A549 (cell line): ENCODE data around the gene CFAP61. TPM values are rescaled to one million over a fixed set of nuclear protein-coding genes. Genes with fewer than 3 reads are reported as not detected.

Source experiments
- ATAC-seq, 2 experiments: fragments of 200-7000 bp in 1 of 2; fragments of >200 bp in 1 of 2; cut with Nextera tagmentation in 1 of 2; cut with Tn5 transposase in 1 of 2; 3 replicates each; pipeline versions ENCODE4 v1.8.0 to v1.9.1; 2018 to 2020; ENCODE audit warnings: mild to moderate bottlenecking in 1 of 2, moderate library complexity in 1 of 2
- CTCF ChIA-PET: fragments of 300-600 bp; sonication (Branson Sonifier 250); formaldehyde crosslinking; extraction: SDS; loops from one replicate; lab custom pipeline; 2021; ENCODE audit warnings: antibody characterized with exemption, inconsistent platforms; lab: Yijun Ruan, JAX
- POLR2A ChIA-PET: fragments of 350-600 bp; formaldehyde crosslinking; extraction: SDS; loops from one replicate; lab custom pipeline; 2021; ENCODE audit warnings: antibody characterized with exemption, inconsistent platforms; lab: Yijun Ruan, JAX
- DNase-seq, 2 experiments: peaks; one replicate each; pipeline versions ENCODE4 v3.0.0 to v3.0.0-alpha.2; 2011 to 2016; ENCODE audit warnings: low read depth in 1 of 2, low spot score in 1 of 2
- FAIRE-seq: peaks from 2 replicates; lab custom pipeline; 2011; peaks lifted over from hg19 to GRCh38; lab: Jason Lieb, UNC
- H3K27ac ChIP-seq, 2 experiments: fragments of >200 bp; sonication (Bioruptor Twin); formaldehyde crosslinking; 3 replicates each; pipeline ENCODE4 v1.5.1; 2016 to 2017
- H3K4me1 ChIP-seq: fragments of >200 bp; sonication (Bioruptor Twin); formaldehyde crosslinking; 3 replicates; pipeline ENCODE4 v1.6.1; 2016
- H3K4me2 ChIP-seq: fragments of >200 bp; sonication (Bioruptor Twin); formaldehyde crosslinking; 3 replicates; pipeline ENCODE4 v1.6.1; 2016
- H3K4me3 ChIP-seq: fragments of >200 bp; sonication (Bioruptor Twin); formaldehyde crosslinking; 3 replicates; pipeline ENCODE4 v1.5.1; 2016
- H3K9me3 ChIP-seq: fragments of >200 bp; sonication (Bioruptor Twin); formaldehyde crosslinking; 3 replicates; pipeline ENCODE4 v1.6.1; 2016
- BHLHE40 ChIP-seq: IDR thresholded peaks from 2 replicates; pipeline ENCODE4 v1.6.1; 2012; ENCODE audit warnings: low read depth, low read length, inconsistent platforms
- CBX2 ChIP-seq: fragments of 200-600 bp; sonication (generic); IDR thresholded peaks from 2 replicates; pipeline ENCODE4 v1.6.1; 2016; ENCODE audit warnings: low read depth, mild to moderate bottlenecking, borderline replicate concordance
- CEBPB ChIP-seq, 2 experiments: fragments of >200 bp in 1 of 2; sonication (Bioruptor Twin) in 1 of 2; formaldehyde crosslinking in 1 of 2; IDR thresholded peaks; 2 replicates each; pipeline ENCODE4 v1.6.1; 2012 to 2016
- CHD2 ChIP-seq: fragments of 150-350 bp; IDR thresholded peaks from 2 replicates; pipeline ENCODE4 v1.6.1; 2014; ENCODE audit warnings: low read length; ENCODE audit not compliant: partially characterized antibody
- CHD4 ChIP-seq: fragments of 200-600 bp; sonication (generic); IDR thresholded peaks from 2 replicates; pipeline ENCODE4 v1.6.1; 2016; ENCODE audit warnings: antibody characterized with exemption, mild to moderate bottlenecking, borderline replicate concordance
- FOXS1 ChIP-seq: fragments of 250-450 bp; sonication (Bioruptor Pico); IDR thresholded peaks from 2 replicates; pipeline ENCODE4 v1.5.0; 2020; ENCODE audit warnings: mild to moderate bottlenecking, moderate library complexity
- HDAC2 ChIP-seq: fragments of 200-600 bp; sonication (generic); IDR thresholded peaks from 2 replicates; pipeline ENCODE4 v1.6.1; 2016
- HEYL ChIP-seq: fragments of 250-450 bp; sonication (Bioruptor Pico); IDR thresholded peaks from 2 replicates; pipeline ENCODE4 v1.8.0; 2021; ENCODE audit warnings: mild to moderate bottlenecking, moderate library complexity
- HOXB13 ChIP-seq: fragments of 250-450 bp; sonication (Bioruptor Pico); IDR thresholded peaks from 2 replicates; pipeline ENCODE4 v1.5.0; 2020; ENCODE audit warnings: low read depth, mild to moderate bottlenecking, moderate library complexity
- JUN ChIP-seq, 2 experiments: fragments of >200 bp; sonication (Bioruptor Twin); formaldehyde crosslinking; IDR thresholded peaks; 2 replicates in 1 of 2; 3 replicates in 1 of 2; pipeline ENCODE4 v1.6.1; 2016 to 2017
- KDM1A ChIP-seq: fragments of 200-600 bp; sonication (generic); IDR thresholded peaks from 2 replicates; pipeline ENCODE4 v1.6.1; 2016; ENCODE audit warnings: low read depth, mild to moderate bottlenecking
- KDM5A ChIP-seq: fragments of 200-600 bp; sonication (generic); IDR thresholded peaks from 2 replicates; pipeline ENCODE4 v1.6.1; 2016; ENCODE audit warnings: antibody characterized with exemption, mild to moderate bottlenecking
- MAZ ChIP-seq: fragments of 150-350 bp; IDR thresholded peaks from 2 replicates; pipeline ENCODE4 v1.6.1; 2014; ENCODE audit warnings: antibody characterized with exemption, low read depth, low read length, borderline replicate concordance
- MYC ChIP-seq: IDR thresholded peaks from 2 replicates; pipeline ENCODE4 v1.6.1; 2012; ENCODE audit warnings: mild to moderate bottlenecking, inconsistent platforms, low read length, improper control_type of control experiment, borderline replicate concordance
- NPAS2 ChIP-seq: fragments of 250-450 bp; sonication (Bioruptor Pico); IDR thresholded peaks from 2 replicates; pipeline ENCODE4 v1.8.0; 2022; ENCODE audit warnings: mild to moderate bottlenecking, moderate library complexity, borderline replicate concordance
- POLR2AphosphoS2 ChIP-seq: conservative IDR thresholded peaks from 2 replicates; pipeline ENCODE4 v1.6.1; 2012; ENCODE audit warnings: low read length, improper control_type of control experiment, inconsistent platforms
- SMC3 ChIP-seq: fragments of >200 bp; sonication (Bioruptor Twin); formaldehyde crosslinking; IDR thresholded peaks from 3 replicates; pipeline ENCODE4 v1.6.1; 2018; ENCODE audit warnings: inconsistent platforms
- SREBF2 ChIP-seq: fragments of 450-650 bp; IDR thresholded peaks from 2 replicates; pipeline ENCODE4 v1.6.1; 2014; ENCODE audit warnings: mild to moderate bottlenecking, moderate library complexity
- WGBS: methylation state at CpG from one replicate; pipeline ENCODE4 v1.1.6; 2017; ENCODE audit errors: missing lambda C conversion rate; 5-methylcytosine and 5-hydroxymethylcytosine counted together
- polyA plus RNA-seq, 4 experiments: library from polyadenylated mRNA; depleted of rRNA in 3 of 4; stranded (reverse); fragments of >200 nt; fragmentation: RNase III in 1 of 4; extraction: RNeasy Plus Mini Kit Qiagen cat#74134 plus additional on column Dnase treatment in 1 of 4; gene quantifications; 2 replicates in 3 of 4; 3 replicates in 1 of 4; pipeline ENCODE4 v1.2.3, GENCODE V29; 2011 to 2017
- TF ChIP-seq, protein P1 (sequence below): fragments of >200 bp; sonication (Bioruptor Twin); formaldehyde crosslinking; IDR thresholded peaks from 3 replicates; pipeline ENCODE4 v1.5.1; 2016
- TF ChIP-seq, protein P2 (sequence below): fragments of 450-650 bp; IDR thresholded peaks from 2 replicates; pipeline ENCODE4 v1.6.1; 2014; ENCODE audit warnings: antibody characterized with exemption
- TF ChIP-seq, protein P3 (sequence below): fragments of >200 bp; sonication (Bioruptor Twin); formaldehyde crosslinking; IDR thresholded peaks from 2 replicates; pipeline ENCODE4 v1.6.1; 2016
- TF ChIP-seq, protein P4 (sequence below): fragments of 150-350 bp; IDR thresholded peaks from 2 replicates; pipeline ENCODE4 v1.6.1; 2014; ENCODE audit warnings: low read depth, mild to moderate bottlenecking, low read length
- TF ChIP-seq, protein P5 (sequence below): fragments of >200 bp; sonication (Bioruptor Twin); formaldehyde crosslinking; IDR thresholded peaks from 3 replicates; pipeline ENCODE4 v1.6.1; 2016
- TF ChIP-seq, protein P6 (sequence below): fragments of 250-450 bp; sonication (Bioruptor Pico); IDR thresholded peaks from 2 replicates; pipeline ENCODE4 v1.5.0; 2020; ENCODE audit warnings: low read depth, mild to moderate bottlenecking, moderate library complexity

The CFAP61 gene
- polyA plus RNA-seq, 2 of the 4 experiments (the other 2 are of a cell fraction) = 0.39 to 0.70 TPM

DNA sequence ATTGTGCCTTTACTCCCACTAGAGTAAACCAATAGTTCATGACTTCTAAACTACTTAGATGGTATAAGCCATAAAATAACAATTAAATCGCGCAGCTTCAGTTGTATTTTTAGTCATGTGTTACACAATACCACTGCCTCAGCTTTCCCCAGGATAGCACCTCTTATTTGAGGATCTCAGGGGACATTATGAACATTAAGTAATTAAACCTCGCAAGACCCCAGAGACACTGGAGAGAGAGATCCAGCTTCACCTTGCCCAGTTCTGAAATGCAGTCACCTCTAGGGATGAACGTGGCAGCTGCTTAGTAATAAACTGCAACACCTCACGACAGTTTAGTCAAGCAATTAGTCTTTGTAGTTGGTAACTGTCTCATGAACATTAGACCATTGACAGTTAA lies 87.1 kb downstream of the CFAP61 start (continued):
- TF ChIP-seq, protein P1, sequence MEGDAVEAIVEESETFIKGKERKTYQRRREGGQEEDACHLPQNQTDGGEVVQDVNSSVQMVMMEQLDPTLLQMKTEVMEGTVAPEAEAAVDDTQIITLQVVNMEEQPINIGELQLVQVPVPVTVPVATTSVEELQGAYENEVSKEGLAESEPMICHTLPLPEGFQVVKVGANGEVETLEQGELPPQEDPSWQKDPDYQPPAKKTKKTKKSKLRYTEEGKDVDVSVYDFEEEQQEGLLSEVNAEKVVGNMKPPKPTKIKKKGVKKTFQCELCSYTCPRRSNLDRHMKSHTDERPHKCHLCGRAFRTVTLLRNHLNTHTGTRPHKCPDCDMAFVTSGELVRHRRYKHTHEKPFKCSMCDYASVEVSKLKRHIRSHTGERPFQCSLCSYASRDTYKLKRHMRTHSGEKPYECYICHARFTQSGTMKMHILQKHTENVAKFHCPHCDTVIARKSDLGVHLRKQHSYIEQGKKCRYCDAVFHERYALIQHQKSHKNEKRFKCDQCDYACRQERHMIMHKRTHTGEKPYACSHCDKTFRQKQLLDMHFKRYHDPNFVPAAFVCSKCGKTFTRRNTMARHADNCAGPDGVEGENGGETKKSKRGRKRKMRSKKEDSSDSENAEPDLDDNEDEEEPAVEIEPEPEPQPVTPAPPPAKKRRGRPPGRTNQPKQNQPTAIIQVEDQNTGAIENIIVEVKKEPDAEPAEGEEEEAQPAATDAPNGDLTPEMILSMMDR = no peak

DNA sequence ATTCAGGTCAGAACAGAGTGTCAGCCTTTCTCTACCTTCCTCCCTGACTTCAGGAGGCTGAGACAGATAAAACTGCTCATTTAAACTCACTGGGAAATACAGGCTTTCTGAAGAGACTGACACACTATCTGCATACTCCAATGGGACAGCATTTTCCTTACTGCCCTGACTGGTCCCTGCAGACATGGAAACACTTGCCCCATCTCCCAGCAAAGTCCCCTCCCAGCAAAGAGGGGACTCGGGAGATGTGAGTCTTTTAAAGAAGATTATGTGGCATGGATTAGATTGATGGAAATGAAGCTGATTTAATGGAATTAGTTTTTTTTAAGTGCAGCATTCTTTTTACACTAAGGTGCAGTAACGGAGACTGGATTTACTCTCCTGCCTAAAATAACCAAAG lies 90.8 kb downstream of the CFAP61 start:
- H3K9me3 ChIP-seq = no peaks in the 10 kb centered on the region
- H3K27ac ChIP-seq = no peak overlapping the region
- TF ChIP-seq CHD2 (no peak), MAZ (no peak), HDAC2 (no peak), KDM5A (no peak), POLR2AphosphoS2 (no peak), CBX2 (no peak)
- ChIA-PET POLR2A (no interaction called here), CTCF (interaction anchor here (1.0 kb wide), 1 partner anchor 60 kb away, joined by 4 read pairs; no protein-coding TSS in a partner anchor)
- DNase-seq (no peak), FAIRE-seq (no peak), ATAC-seq (no peak)
- H3K4me2 ChIP-seq = no peak overlapping the region
- H3K4me1 ChIP-seq = no peaks in the 10 kb centered on the region
- H3K4me3 ChIP-seq = no peak overlapping the region
- WGBS = 12% methylated on average over 2 of the region's 2 CpGs

DNA sequence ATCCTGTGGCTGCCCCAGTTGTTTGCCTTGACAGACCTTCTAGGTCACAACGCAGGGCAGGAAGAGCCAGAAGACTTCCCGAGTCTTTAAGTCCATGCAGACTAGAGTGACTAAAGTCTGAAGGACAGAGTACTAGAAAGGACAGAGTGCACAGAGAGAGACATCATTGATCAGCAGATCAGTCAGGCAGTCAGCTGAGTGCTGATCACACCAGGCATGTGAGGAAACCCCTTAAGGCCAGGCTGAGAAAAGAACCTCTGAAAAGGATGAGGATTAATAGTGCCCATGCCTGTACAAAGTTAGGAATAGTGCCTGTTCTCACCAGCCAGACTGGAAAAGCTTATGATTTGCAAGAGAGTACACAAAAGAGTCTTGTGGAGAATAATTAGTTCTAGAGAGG lies 91.3 kb downstream of the CFAP61 start:
- CTCF ChIA-PET = interaction anchor here (1.0 kb wide), 1 partner anchor 60 kb away, joined by 4 read pairs; no protein-coding TSS in a partner anchor
- ATAC-seq (no peak), DNase-seq (no peak), FAIRE-seq (no peak)
- Histone ChIP-seq H3K27ac (no peak overlapping the region), H3K4me1 (no peaks in the 10 kb centered on the region), H3K9me3 (no peaks in the 10 kb centered on the region), H3K4me2 (no peak overlapping the region), H3K4me3 (no peak overlapping the region)
- POLR2A ChIA-PET = no interaction called here
- WGBS = 7% methylated on average over 2 of the region's 2 CpGs
- no peak for TF ChIP-seq FOXS1 (CRISPR knock-in tag)
- TF ChIP-seq, protein P2, sequence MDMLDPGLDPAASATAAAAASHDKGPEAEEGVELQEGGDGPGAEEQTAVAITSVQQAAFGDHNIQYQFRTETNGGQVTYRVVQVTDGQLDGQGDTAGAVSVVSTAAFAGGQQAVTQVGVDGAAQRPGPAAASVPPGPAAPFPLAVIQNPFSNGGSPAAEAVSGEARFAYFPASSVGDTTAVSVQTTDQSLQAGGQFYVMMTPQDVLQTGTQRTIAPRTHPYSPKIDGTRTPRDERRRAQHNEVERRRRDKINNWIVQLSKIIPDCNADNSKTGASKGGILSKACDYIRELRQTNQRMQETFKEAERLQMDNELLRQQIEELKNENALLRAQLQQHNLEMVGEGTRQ = no peak
- TF ChIP-seq HEYL (CRISPR knock-in tag) = no peak
- TF ChIP-seq, protein P3, sequence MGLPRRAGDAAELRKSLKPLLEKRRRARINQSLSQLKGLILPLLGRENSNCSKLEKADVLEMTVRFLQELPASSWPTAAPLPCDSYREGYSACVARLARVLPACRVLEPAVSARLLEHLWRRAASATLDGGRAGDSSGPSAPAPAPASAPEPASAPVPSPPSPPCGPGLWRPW = no peak
- TF ChIP-seq, protein P4, sequence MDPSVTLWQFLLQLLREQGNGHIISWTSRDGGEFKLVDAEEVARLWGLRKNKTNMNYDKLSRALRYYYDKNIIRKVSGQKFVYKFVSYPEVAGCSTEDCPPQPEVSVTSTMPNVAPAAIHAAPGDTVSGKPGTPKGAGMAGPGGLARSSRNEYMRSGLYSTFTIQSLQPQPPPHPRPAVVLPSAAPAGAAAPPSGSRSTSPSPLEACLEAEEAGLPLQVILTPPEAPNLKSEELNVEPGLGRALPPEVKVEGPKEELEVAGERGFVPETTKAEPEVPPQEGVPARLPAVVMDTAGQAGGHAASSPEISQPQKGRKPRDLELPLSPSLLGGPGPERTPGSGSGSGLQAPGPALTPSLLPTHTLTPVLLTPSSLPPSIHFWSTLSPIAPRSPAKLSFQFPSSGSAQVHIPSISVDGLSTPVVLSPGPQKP = no peak
- no peak for TF ChIP-seq CHD4
- no peak for TF ChIP-seq JUN (IDR thresholded peaks at IDR 0.05)
- TF ChIP-seq, protein P5, sequence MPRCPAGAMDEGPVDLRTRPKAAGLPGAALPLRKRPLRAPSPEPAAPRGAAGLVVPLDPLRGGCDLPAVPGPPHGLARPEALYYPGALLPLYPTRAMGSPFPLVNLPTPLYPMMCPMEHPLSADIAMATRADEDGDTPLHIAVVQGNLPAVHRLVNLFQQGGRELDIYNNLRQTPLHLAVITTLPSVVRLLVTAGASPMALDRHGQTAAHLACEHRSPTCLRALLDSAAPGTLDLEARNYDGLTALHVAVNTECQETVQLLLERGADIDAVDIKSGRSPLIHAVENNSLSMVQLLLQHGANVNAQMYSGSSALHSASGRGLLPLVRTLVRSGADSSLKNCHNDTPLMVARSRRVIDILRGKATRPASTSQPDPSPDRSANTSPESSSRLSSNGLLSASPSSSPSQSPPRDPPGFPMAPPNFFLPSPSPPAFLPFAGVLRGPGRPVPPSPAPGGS = no peak
- TF ChIP-seq HOXB13 = no peak
- TF ChIP-seq CHD2 = no peak
- no peak for TF ChIP-seq NPAS2 (CRISPR knock-in tag)
- no peak for TF ChIP-seq SMC3
- TF ChIP-seq MYC = no peak
- no peak for TF ChIP-seq CEBPB (IDR thresholded peaks at IDR 0.05)
- TF ChIP-seq SREBF2 = no peak
- TF ChIP-seq, protein P6, sequence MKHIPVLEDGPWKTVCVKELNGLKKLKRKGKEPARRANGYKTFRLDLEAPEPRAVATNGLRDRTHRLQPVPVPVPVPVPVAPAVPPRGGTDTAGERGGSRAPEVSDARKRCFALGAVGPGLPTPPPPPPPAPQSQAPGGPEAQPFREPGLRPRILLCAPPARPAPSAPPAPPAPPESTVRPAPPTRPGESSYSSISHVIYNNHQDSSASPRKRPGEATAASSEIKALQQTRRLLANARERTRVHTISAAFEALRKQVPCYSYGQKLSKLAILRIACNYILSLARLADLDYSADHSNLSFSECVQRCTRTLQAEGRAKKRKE (CRISPR knock-in tag) = no peak
- no peak for TF ChIP-seq KDM1A
- TF ChIP-seq BHLHE40 = no peak
